GM19240 (cell line): Measurements from ENCODE around the gene SEPTIN2.
"Not testable (repeated sequence)": the region's sequence is repeated elsewhere in the genome, so short reads cannot be mapped to it uniquely, and the experiment has no call there.

Experiments used
- DNase-seq: peaks from one replicate; pipeline ENCODE4 v3.0.0; 2011; ENCODE audit warnings: low spot score; ENCODE audit not compliant: insufficient read length

The SEPTIN2 gene

DNA sequence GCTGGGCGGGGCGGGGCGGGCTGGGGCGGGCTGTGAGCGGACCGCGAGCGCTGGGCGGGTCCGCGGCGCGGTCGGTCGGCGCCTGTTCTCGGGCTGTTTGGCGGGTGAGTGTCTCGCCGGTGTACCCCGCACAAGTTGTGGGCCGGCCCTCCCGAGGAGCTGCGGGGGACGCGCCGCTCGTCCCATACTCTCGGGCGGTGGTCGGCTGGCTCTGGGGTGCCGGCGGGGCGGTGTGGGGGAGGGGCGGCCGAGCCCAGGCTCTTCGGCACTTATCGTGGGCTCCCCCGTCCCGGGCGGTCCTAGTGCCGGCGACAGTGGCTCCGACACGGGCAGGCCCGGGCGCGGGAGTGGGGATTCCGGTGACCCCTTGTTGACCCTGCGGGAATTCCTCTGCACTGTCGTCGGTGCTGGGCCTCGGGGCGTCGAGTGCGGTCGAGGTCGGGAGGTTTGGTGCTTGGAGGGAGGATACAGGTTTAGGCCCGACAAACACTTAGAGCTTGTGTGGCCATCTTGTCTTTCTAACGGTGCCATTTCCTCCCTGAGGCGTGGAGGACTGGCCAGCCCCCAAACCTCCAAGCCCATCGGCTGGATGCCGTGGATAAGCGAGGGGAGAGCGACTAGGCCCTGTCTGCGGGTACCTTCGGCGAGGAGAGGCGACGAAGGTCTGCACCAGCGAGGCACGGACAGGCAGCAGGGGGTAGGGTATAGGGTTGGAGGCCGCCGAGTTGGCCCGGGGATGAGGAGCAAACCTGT lies at the start of gene SEPTIN2:
TSS of gene SEPTIN2 (plus strand) at position 47 of the 753 bp plus-strand sequence. CDS start 8,308 bp downstream, outside the sequence.
- no peak for DNase-seq

DNA sequence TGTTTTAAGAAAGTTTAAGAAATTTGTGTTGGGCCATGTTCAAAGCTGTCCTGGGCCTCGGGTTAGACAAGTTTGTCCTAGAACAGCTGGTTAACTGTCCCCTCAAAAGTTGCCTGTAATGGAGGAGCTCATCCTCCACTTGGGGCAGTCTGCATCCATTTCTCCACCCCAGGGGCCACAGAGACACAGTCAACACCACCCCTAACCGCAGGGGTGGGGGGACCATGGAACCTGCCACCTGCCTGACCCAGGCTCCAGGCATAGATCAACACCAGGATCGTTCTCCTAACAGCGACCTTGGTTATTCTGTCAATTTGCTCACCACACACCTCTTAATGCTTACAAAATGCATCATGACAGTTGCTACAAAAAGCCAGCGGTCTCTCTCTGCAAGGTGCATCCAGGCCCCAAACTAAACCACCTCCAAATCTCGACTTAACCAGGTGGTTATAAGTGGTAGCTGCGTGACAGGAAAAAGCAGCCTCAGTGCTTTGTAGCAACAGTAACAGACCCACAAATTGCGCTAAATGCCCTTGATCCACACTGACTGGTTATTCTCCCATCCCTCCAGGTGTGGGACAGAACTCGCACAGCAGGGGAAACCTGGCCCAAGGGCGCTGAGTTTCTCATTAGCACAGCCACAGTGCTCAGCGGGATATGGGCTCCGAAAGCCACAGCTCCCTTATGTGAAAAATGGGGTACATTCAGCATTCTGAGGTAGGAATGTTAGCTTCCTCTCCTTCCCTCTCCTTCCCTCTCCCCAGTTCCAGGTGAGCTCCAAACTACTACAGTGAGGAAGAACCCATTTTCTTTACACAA lies 48.3 kb upstream of the SEPTIN2 start:
- no peak for DNase-seq

DNA sequence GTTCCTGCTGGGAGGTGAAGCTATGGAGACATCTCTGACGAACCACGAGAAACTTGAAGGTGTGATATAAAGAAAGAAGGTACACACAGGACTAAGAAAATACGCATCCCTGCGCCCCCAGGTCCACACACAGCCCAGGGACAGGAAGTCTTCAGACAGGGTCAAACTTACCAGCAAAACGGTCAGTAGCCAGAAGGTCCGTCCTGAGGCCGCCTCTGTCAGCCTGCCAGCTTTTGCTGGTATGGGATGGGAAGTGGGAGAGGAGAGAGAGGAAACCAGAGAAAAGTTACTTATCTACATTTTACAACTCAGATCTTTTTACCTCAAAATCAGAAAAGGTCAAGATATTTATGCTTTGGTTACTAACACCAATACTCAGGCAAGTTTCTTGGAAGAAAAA lies 47.4 kb upstream of the SEPTIN2 start:
- no peak for DNase-seq

DNA sequence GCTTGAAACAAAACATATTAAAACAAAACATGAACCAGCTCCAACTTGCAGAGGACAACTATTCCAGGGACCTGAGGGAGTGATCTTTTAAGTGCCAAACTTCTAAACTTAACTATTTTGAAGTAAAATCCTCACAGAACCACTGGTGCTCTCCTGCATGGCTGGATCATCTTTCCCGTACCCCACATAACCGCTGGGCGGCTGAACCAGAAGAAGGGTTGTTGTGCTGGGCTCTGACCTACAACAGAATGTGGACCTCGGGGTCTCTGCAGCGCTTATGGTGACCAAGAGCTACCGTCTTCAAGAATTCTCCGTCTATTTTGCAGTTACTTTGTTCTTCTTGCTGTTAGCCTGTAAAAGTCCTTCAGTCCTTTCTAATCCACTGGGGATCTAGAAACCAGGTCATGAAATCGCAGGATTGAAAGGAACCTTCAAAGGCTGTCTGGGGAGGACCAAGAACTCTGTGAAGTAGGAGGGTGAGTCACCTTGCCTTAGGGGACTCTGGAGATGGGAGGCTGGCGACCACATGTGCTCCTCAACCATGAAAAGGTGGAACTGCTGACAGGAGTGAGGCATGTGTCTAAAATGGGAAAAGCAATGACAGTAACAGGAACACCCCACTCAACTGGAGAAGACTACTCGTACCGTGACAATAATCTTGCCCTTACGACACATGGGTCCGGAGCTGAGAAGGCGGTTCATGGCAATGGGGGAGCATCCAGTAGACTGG lies 46.8 kb upstream of the SEPTIN2 start:
- no peak for DNase-seq

DNA sequence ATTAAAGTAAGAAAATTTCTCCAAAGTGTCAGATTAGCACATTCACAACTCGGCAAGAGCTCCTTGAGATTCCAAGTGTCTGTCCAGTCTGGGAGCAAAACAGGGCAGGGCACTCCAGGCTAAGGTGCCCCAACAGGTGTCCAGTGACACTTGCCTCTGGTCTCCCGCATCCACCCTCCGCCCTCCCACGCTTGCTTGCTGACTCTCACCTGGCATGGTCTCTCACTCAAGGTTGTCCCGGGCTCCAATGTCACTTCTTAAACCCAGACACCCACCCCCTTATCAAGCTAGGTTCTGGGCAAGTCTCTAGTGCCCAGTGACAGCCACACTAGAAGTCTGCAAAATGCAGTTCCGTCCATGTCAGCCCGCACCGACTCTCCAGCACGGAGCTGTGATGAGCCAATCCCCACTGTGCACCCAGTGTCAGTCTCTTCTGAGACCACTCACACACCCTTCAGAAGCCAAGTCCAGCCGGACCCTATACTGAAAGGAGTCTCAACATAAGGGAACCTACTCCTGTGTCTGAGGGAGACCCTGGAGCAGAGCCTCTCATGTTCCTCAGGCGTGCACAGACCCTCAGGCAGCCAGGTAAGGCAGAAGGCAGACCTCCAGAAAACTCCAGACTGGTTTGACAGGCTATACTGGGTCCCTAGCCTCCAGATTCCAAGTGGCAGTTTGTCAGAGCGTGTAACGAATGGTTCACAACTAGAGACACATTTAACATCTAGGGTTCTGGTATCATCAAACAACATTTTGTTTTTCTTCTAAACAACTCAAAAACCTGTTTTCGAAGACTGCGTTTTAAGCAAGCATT lies 45.8 kb upstream of the SEPTIN2 start:
- no peak for DNase-seq

DNA sequence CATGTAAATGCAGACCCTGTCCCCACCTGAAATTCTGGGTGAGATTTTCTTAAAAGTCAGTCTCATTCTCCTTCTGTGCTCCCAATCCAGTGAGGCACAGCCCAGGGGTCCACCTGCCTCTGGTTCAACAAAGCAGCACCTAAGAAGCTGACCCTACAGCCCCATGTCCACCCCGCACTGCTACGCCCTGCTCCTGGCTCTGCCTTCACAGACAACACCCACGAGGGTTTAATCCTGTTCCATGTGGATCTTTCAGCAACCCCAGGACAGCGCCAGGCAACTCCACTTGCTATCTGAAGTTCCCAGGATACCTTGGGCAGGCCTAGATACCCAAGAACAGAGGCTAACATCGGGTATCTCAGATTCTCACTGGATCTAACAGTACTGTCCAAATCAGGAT lies 45.2 kb upstream of the SEPTIN2 start:
- no peak for DNase-seq

DNA sequence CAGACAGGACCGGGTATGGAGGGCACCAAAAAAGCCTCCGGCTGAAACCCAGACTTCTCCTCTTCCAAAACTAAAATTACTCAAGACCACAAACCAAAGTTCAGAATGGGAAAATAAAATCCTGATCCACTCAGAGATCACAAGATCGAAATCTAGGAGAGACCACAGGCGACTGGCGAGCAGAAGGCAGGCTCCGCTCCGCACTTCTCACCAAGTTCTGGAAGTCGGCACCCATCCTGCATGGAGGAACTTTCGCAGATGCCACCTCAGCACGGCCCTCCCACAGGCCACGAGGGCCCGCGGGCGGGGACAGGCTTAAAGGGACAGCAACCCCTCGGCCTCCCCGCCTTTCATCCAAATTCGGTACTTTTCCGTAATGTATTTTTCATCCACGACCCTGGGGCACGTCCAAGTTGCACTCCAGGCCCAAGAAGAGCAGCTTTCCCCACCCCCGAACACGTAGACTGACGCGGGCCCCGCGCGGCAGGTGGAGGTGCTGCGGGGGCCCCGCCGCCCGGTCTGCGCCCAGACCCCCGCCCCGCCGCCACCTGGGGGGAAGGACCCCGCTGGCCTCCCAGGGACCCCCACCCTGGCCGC lies 43.9 kb upstream of the SEPTIN2 start:
- peak; percentile 49 for DNase-seq

DNA sequence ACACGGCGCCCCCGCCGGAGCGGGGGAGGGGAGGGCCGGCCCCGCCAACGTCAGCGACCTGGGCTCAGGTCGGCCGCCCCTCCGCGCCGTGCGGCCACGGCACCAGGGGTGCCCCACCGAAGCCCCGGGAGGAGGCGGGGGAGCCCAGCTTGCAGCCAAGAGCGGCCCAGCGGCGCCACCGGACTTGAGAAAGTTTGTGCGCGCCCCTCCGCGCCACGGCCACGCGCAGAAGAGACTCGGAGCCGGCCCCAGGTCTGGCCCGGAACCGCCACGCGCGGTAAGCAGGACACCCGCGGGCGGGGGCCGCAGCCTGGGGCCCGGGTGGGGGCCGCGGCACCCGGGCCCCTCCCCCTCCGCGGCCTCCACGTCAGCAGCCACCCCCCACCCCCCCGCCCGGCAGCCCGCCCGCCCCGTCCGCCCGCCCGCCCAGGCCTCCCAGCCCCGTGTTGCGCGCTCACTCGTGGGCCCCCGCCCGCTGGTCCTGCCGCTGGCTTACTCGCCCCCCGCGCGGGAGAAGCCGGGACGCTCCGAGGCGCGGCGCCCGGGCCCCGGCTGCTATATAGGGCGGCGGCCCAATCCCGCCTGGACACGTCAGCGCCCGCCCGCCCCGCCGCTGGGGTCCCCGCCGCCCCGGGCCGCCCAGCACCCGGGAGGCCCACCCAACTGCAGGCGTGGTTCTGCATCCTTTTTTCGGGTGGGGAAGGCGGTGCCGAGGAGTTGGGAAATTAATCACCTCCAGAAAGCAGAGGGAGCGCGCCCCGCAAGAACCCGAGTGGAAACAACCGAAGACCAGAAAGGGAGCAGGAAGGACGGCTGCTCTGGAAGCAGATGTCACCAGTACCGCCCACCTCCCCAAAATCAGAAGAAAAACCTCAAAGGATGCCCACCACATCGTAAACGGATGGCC lies 43.2 kb upstream of the SEPTIN2 start:
- DNase-seq, result no peak

DNA sequence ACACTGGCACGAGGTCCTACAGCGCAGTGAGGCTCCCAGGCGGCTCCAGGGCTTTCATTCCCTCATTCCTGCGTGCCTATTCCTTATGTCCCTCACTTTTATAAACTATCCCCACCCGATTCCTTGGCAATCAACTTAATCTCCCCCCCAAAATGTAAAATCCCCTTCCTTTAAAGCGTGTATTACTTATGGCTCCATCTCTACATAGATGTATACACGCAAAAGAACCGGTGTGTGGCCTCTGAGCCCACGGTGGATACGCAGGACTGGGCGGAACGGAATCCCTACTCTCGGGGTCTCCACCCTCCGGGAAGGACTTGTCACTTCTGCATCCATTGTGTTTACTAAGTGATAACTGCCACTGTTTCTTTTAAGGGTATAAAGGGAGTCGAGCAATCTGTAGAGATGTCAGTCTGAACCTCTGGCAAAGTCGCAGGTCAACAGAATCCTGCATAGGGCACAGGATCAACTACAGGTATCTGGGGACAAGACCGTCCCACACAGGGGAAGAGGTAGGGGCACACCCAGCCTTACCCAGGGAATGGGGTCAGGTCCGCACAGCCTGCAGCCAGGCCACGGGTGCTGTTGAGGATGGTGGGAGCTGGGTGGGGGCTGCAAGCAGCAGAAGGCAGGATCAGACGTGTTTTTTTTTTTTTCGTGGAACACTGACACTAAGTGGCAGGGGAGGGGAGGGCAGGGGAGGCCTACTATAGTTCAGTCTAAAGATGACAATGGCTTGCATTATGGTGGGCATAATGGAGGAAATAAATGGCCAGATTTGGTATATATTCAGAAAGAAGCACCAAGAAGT lies 42.3 kb upstream of the SEPTIN2 start:
- no peak for DNase-seq

DNA sequence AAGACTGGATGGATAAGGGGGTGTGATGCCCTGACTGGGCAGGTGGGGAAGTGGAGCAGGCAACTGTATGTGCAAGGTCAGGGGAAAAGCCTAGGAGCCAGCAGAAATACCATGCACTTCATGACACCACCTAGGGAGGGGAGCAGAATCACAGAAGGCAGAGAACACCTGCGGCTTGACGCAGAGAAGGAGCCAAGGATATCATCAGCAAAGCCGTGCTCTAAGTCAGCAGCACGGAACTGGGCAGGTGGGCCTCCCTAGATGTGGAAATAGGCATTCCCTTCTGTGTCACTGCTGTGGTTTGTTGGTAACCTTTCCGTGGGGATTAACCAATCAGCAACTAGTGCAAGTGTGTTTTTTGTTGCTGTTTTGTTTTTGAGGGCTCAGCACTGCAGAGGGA lies 41.6 kb upstream of the SEPTIN2 start:
- DNase-seq, result no peak

DNA sequence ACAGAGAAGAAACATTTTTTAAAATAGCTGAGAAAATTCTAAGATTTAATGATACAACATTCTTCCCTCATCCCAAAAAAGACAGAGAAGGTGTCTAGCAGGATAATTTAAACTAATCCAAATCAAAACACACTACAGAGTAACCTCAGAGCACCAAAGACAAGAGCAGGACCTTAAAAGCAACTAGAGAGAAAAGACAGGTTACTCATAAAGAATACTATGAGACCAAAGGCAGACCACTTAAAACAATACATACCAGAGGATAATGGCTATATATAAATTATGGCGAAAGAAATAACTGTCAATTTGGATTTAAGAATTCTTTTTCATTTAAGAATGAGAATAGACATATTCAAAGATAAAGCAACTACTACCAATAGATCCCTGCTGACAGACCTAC lies 40.2 kb upstream of the SEPTIN2 start:
- DNase-seq, result no peak

DNA sequence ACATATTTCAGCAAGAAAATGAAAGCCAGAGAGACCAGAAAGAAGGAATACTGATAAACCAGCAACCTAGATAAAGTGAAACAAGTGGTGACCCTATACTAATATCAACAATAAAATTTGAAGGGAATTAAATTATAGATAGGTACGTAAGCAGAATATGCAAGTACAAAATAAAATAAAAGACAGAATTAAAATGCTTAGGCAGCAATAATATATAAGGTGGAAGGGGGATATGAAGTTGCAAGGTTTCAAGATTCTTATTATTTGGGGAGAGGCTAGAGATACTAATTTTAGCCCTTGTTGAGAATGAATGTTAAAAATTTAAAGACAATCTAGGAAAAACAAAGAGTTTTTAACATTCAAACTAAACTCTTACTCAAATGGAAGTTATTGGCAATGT lies 39.8 kb upstream of the SEPTIN2 start:
- no peak for DNase-seq

DNA sequence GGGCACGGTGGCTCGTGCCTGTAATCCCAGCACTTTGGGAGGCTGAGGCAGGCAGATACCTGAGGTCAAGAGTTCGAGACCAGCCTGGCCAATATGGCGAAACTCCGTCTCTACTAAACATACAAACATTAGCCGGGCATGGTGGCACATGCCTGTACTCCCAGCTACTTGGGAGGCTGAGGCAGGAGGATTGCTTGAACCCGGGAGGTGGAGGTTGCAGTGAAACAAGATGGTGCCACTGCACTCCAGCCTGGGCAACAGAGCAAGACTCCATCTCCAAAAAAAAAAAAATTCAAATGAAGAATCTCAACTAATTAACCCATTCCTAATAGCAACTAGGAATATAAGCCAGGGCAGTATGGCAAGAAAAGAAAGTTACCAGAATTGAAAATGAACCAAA lies 37.4 kb upstream of the SEPTIN2 start:
- DNase-seq, result not testable (repeated sequence)

DNA sequence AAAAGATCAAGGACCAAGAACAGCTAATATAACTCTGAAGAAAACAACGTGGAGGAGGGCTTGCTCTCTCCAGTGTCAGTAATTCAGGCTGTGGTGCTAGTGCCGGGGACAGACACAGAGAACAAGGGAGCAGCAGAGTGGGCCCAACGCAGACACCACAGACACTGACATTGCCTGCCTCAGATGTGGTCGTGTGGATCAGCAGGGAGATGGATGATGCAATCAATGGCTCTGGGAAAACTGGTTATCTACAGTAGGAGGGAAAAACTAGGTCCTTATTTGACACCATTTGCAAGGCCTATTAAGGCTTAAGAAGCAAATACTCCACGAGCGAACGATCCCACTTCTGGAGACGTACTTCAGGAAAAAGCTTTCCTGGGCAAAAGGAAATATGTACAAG lies 36.3 kb upstream of the SEPTIN2 start:
- no peak for DNase-seq

DNA sequence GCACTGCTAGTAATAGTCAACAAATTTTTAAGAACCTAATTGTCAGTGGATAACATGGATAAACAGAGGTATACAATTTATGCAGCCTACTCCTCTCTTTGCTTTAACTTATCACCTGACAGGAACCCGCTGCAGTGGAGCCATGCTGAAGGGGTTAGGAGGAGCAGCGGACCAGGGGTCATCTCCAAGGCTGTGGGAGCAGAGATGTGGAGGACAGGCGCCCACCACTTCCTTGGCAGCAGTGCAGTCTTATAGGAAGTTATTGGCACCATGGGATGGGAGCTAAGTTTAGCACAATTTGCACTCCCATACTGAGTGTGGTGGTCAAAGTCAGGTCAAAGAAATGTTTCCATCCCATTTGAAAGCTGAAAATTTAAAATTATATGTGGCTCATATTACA lies 35.9 kb upstream of the SEPTIN2 start:
- DNase-seq, result no peak

DNA sequence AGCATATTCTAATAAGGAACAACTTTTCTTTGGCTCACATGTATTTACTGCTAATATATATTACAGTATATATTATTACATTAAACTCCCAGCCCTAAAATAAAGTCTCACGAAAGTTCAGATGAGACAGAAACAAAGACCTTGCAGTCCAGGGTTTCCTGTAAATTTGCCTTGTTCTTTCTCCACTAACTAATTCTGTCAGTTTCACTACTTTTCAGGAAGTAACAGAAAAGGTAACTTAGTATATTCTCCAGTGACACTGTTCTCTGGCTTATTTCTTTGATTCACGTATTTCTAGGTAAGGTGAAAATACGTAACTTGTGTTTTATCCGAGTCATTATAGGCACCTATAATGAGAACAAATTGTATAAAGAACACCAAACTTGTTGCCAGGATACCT lies 35.4 kb upstream of the SEPTIN2 start:
- DNase-seq, result no peak

DNA sequence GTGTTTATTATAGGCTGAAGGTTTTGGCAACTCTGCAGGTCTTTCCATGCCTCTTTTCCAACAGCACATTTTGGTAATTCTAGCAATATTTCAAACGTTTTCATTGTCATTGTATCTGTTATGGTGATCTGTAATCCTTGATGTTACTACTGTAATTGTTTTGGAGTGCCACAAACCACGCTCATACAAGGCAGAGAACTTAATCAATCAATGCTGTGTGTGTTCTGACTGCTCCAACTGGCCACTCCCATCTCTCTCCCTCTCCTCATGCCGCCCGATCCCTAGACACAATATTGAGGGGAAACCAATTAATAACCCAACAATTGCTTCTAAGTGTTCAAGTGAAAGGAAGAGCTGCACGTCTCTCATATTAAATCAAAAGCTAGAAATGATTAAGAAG lies 33.2 kb upstream of the SEPTIN2 start:
- DNase-seq, result no peak

DNA sequence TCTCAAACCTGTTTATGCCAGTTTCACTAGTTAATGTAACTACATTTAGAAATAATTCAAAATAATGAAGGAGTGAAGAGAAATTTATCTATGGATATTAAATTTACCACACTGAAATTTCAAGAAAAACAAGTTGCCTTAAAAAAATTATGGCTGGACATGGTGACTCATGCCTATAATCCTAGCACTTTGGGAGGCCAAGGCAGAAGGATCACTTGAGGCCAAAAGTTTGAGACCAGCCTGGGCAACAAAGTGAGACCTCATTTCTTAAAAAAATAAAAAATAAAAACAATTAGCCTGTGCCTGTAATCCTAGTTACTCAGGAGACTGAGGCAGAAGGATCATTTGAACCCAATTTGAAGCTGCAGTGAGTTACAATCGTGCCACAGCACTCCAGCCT lies 30.1 kb upstream of the SEPTIN2 start:
- no peak for DNase-seq
